WTC11 (cell line): ENCODE results near the gene YDJC. TPM values are rescaled to one million over a fixed set of nuclear protein-coding genes. Genes with fewer than 3 reads are reported as not detected.
A peak's percentile ranks its signal among the peaks of the same experiment; 100 is the strongest.

Experiments
- ATAC-seq: fragments of 200-7000 bp; cut with Tn5 transposase; 2 replicates; pipeline ENCODE4 v1.10.0; 2021; ENCODE audit warnings: mild to moderate bottlenecking, moderate library complexity
- CTCF ChIA-PET: fragments of 300-600 bp; sonication (Branson Sonifier 250); formaldehyde crosslinking; loops from one replicate; lab custom pipeline; 2021; ENCODE audit warnings: antibody characterized with exemption; lab: Charles Lee
- POLR2A ChIA-PET: fragments of 350-600 bp; sonication (Branson Sonifier 250); formaldehyde crosslinking; loops from one replicate; lab custom pipeline; 2021; ENCODE audit warnings: antibody characterized with exemption; lab: Charles Lee
- DNase-seq: peaks from one replicate; pipeline ENCODE4 v3.0.0; 2021; ENCODE audit warnings: low spot score
- H3K27ac Mint-ChIP-seq: 2 replicates; pipeline ENCODE4 v1.8.0; 2021; ENCODE audit warnings: mixed read lengths
- H3K27me3 Mint-ChIP-seq: 2 replicates; pipeline ENCODE4 v1.8.0; 2021; ENCODE audit warnings: low read depth, mild to moderate bottlenecking, moderate library complexity, mixed read lengths
- H3K36me3 Mint-ChIP-seq: 2 replicates; pipeline ENCODE4 v1.8.0; 2021; ENCODE audit warnings: mixed read lengths
- H3K4me1 Mint-ChIP-seq: 2 replicates; pipeline ENCODE4 v1.8.0; 2022; ENCODE audit warnings: mixed read lengths
- H3K4me3 Mint-ChIP-seq: 2 replicates; pipeline ENCODE4 v1.8.0; 2021; ENCODE audit warnings: mild to moderate bottlenecking, moderate library complexity, mixed read lengths
- H3K9me3 Mint-ChIP-seq: 2 replicates; pipeline ENCODE4 v1.8.0; 2021; ENCODE audit warnings: mixed read lengths
- HMGXB4 ChIP-seq: sonication (generic); formaldehyde crosslinking; IDR thresholded peaks from 2 replicates; pipeline ENCODE4 v1.8.1; 2023; ENCODE audit warnings: mild to moderate bottlenecking, moderate library complexity, missing genetic modification reagents
- JAZF1 ChIP-seq: fragments of 250-450 bp; sonication (Bioruptor Pico); IDR thresholded peaks from 2 replicates; pipeline ENCODE4 v1.9.0; 2021; ENCODE audit warnings: moderate library complexity, mild to moderate bottlenecking, inconsistent platforms
- KAT7 ChIP-seq: sonication (generic); formaldehyde crosslinking; IDR thresholded peaks from 2 replicates; pipeline ENCODE4 v1.8.1; 2023; ENCODE audit warnings: missing genetic modification reagents, mild to moderate bottlenecking, borderline replicate concordance
- MAX ChIP-seq: sonication (generic); formaldehyde crosslinking; IDR thresholded peaks from 2 replicates; pipeline ENCODE4 v1.8.0; 2022; ENCODE audit warnings: mild to moderate bottlenecking, missing genetic modification reagents
- MYBL2 ChIP-seq: sonication (generic); formaldehyde crosslinking; IDR thresholded peaks from 2 replicates; pipeline ENCODE4 v1.8.1; 2023; ENCODE audit warnings: mild to moderate bottlenecking, moderate library complexity, missing genetic modification reagents
- TCF7 ChIP-seq: sonication (generic); formaldehyde crosslinking; IDR thresholded peaks from 2 replicates; pipeline ENCODE4 v1.8.0; 2022; ENCODE audit warnings: mild to moderate bottlenecking, low read depth, missing genetic modification reagents, moderate library complexity
- ZNF423 ChIP-seq: fragments of 250-450 bp; sonication (Bioruptor Pico); IDR thresholded peaks from 2 replicates; pipeline ENCODE4 v2.1.2; 2022; ENCODE audit warnings: mild to moderate bottlenecking, moderate library complexity
- total RNA-seq: library from RNA; stranded (reverse); gene quantifications from 3 replicates; pipeline ENCODE4 v1.2.3, GENCODE V29; 2021
- TF ChIP-seq, protein P1 (sequence below): sonication (generic); formaldehyde crosslinking; IDR thresholded peaks from 2 replicates; pipeline ENCODE4 v1.8.1; 2022; ENCODE audit warnings: mild to moderate bottlenecking, moderate library complexity, missing genetic modification reagents
- TF ChIP-seq, protein P2 (sequence below): sonication (generic); formaldehyde crosslinking; IDR thresholded peaks from 2 replicates; pipeline ENCODE4 v1.8.0; 2023; ENCODE audit warnings: missing genetic modification reagents, mild to moderate bottlenecking, borderline replicate concordance
- TF ChIP-seq, protein P3 (sequence below): fragments of 250-450 bp; sonication (Bioruptor Pico); IDR thresholded peaks from 2 replicates; pipeline ENCODE4 v1.9.0; 2021; ENCODE audit warnings: mild to moderate bottlenecking

Gene YDJC
- total RNA-seq, 1 experiment from 2014 or later, result 39.8 TPM

DNA sequence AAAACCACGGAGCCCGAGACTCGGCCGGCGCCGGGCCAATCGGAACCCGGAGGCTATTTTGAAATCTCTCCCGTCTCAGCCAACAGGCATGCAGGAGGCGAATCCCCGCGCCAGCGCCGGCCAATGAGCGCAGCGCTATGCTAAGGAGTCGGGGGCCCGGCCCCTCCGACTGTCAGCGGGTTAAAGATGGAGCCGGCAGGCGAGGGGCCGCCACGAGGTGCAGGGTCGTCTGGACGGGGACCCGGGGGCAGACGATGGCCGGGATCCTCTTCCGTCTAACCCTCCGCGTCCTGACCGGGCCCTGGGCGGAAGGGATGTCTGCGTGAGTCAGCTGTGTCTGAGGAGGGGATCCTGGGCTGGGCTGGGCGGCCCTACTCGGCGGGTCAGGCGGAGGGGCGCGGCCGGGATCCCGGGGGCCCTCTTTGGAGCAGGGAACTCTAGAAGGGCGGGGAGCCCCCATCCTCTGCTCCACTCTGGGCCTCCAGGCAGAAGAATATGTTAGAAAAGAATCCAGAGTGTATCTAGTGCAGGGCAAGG lies 22.3 kb upstream of the YDJC start (continued):
- TF ChIP-seq HMGXB4 (peak; percentile 23; the same call in 1 of the 2 replicates), MYBL2 (peak; percentile 68), TCF7 (peak; percentile 14; the same call in 1 of the 2 replicates), MAX (CRISPR knock-in tag) (peak; percentile 91)
- TF ChIP-seq, protein P1, sequence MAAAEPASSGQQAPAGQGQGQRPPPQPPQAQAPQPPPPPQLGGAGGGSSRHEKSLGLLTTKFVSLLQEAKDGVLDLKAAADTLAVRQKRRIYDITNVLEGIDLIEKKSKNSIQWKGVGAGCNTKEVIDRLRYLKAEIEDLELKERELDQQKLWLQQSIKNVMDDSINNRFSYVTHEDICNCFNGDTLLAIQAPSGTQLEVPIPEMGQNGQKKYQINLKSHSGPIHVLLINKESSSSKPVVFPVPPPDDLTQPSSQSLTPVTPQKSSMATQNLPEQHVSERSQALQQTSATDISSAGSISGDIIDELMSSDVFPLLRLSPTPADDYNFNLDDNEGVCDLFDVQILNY, result peak; percentile 61
- TF ChIP-seq, protein P2, sequence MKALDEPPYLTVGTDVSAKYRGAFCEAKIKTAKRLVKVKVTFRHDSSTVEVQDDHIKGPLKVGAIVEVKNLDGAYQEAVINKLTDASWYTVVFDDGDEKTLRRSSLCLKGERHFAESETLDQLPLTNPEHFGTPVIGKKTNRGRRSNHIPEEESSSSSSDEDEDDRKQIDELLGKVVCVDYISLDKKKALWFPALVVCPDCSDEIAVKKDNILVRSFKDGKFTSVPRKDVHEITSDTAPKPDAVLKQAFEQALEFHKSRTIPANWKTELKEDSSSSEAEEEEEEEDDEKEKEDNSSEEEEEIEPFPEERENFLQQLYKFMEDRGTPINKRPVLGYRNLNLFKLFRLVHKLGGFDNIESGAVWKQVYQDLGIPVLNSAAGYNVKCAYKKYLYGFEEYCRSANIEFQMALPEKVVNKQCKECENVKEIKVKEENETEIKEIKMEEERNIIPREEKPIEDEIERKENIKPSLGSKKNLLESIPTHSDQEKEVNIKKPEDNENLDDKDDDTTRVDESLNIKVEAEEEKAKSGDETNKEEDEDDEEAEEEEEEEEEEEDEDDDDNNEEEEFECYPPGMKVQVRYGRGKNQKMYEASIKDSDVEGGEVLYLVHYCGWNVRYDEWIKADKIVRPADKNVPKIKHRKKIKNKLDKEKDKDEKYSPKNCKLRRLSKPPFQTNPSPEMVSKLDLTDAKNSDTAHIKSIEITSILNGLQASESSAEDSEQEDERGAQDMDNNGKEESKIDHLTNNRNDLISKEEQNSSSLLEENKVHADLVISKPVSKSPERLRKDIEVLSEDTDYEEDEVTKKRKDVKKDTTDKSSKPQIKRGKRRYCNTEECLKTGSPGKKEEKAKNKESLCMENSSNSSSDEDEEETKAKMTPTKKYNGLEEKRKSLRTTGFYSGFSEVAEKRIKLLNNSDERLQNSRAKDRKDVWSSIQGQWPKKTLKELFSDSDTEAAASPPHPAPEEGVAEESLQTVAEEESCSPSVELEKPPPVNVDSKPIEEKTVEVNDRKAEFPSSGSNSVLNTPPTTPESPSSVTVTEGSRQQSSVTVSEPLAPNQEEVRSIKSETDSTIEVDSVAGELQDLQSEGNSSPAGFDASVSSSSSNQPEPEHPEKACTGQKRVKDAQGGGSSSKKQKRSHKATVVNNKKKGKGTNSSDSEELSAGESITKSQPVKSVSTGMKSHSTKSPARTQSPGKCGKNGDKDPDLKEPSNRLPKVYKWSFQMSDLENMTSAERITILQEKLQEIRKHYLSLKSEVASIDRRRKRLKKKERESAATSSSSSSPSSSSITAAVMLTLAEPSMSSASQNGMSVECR, result 0 out of 2 replicates have a peak, but pooled peaks have one; percentile 57

DNA sequence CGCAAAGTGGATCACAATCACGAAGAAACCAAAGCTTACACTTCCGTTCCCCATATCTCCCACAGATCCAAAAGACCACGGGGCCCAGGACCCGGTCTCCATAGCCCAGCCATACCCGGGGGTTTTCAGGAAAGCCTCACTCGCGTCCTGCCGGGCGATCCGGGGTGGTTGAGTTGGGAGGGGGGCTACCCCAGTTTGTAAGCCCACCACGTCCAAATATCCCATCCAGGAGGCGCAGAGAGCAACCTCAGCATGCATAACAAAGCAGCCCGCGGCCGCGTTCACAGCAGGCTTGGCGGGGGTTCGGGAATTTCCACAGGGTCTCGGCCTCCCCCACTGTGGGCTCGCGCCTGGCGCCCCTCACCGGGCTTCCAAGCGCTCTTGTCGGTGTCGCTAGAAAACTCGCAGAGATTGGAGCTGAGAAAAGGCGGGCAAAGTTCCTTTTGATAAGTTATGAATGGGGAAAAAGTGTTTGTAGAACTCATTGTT lies 21.7 kb upstream of the YDJC start:
- ChIA-PET CTCF (interaction anchor here (1.0 to 4.3 kb wide), 6 partner anchors 9 to 287 kb away, joined by 3 to 40 read pairs (median 4); partner anchors contain the start of genes PPIL2, SDF2L1 and YDJC), POLR2A (interaction anchor here (2.6 kb wide), 1 partner anchor 9 kb away, joined by 11 read pairs; the partner anchor contains the start of gene SDF2L1)
- no peak for TF ChIP-seq TCF7
- TF ChIP-seq ZNF423 (CRISPR knock-in tag), result peak; percentile 72
- TF ChIP-seq, protein P3, sequence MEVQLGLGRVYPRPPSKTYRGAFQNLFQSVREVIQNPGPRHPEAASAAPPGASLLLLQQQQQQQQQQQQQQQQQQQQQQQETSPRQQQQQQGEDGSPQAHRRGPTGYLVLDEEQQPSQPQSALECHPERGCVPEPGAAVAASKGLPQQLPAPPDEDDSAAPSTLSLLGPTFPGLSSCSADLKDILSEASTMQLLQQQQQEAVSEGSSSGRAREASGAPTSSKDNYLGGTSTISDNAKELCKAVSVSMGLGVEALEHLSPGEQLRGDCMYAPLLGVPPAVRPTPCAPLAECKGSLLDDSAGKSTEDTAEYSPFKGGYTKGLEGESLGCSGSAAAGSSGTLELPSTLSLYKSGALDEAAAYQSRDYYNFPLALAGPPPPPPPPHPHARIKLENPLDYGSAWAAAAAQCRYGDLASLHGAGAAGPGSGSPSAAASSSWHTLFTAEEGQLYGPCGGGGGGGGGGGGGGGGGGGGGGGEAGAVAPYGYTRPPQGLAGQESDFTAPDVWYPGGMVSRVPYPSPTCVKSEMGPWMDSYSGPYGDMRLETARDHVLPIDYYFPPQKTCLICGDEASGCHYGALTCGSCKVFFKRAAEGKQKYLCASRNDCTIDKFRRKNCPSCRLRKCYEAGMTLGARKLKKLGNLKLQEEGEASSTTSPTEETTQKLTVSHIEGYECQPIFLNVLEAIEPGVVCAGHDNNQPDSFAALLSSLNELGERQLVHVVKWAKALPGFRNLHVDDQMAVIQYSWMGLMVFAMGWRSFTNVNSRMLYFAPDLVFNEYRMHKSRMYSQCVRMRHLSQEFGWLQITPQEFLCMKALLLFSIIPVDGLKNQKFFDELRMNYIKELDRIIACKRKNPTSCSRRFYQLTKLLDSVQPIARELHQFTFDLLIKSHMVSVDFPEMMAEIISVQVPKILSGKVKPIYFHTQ (CRISPR knock-in tag), result no peak
- TF ChIP-seq KAT7 (CRISPR knock-in tag), result peak; percentile 51; the same call in 1 of the 2 replicates
- TF ChIP-seq JAZF1, result peak; percentile 29; the same call in 1 of the 2 replicates

More for the DNA sequence above, 21.7 kb upstream of the YDJC start:
- Mint-ChIP-seq H3K27me3 (no peaks in the 10 kb centered on the region), H3K36me3 (peaks cover 25% of the 10 kb centered on the region), H3K4me1 (peaks cover 24% of the 10 kb centered on the region), H3K27ac (peak overlapping the region; percentile 95), H3K9me3 (no peaks in the 10 kb centered on the region), H3K4me3 (peak overlapping the region; percentile 92)
- peak; percentile 9 for ATAC-seq
- DNase-seq, result no peak
